Measurements from ENCODE around the gene GALNT18.

DNA sequence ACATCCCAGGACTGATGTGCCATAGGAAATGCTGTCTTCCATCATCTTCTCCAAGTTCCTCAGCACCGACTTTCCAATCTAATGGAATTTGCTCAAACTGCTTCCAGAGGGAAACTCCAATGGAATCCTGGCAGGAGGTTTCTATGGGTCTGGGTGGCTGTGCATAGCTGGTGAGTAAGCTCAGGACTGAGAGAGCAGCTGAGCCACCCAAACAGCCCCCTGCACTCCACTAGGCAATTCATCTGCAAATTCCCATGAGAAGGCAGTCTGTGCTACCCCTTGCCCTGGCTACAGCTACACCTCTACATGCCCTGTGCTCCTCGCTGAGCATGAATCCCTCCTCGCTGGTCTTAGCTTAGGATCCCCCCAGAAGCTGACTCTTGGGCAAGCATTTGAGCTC is 140.8 kb downstream of the GALNT18 start:
- TF ChIP-seq MXI1 (conservative IDR thresholded peaks at IDR 0.05; ENCODE audit: poor library complexity, severe bottlenecking) (no peak), CTCF (IDR thresholded peaks at IDR 0.05; ENCODE audit: poor library complexity, severe bottlenecking) (no peak), SMC3 (conservative IDR thresholded peaks at IDR 0.05; ENCODE audit: poor library complexity) (no peak), POLR2AphosphoS5 (IDR thresholded peaks at IDR 0.05) (no peak), REST (IDR thresholded peaks at IDR 0.05; ENCODE audit: borderline replicate concordance) (no peak), EP300 (conservative IDR thresholded peaks at IDR 0.05; ENCODE audit: poor library complexity, severe bottlenecking) (no peak), RAD21 (conservative IDR thresholded peaks at IDR 0.05) (no peak), EZH2 (IDR thresholded peaks at IDR 0.05; ENCODE audit: borderline replicate concordance, insufficient read depth, low read length, poor library complexity, severe bottlenecking) (no peak)

Data from neural cell (in vitro differentiated cells).